ENCODE results near the gene CCDC90B. TPM values are rescaled to one million over a fixed set of nuclear protein-coding genes. Genes with fewer than 3 reads are reported as not detected.

CCDC90B gene
- total and polyA plus RNA-seq, 2 of the 13 experiments (the other 11 are each of a cell fraction or from before 2014, with no cell fraction given) = 17.1 to 46.1 TPM

- TF ChIP-seq ZNF407 (CRISPR knock-in tag; IDR thresholded peaks at IDR 0.05; ENCODE audit: not compliant biosample characterization) (no peak), TOE1 (CRISPR knock-in tag; IDR thresholded peaks at IDR 0.05) (no peak), ZGPAT (CRISPR knock-in tag; IDR thresholded peaks at IDR 0.05) (peak; percentile 45; the same call in 1 of the 2 replicates), NFIC (IDR thresholded peaks at IDR 0.05; ENCODE audit: low read length) (peak; percentile 17; the same call in 1 of the 2 replicates), GFI1 (CRISPR knock-in tag; IDR thresholded peaks at IDR 0.05; ENCODE audit: borderline replicate concordance) (peak; percentile 35; the same call in 1 of the 2 replicates), RARA (CRISPR knock-in tag; IDR thresholded peaks at IDR 0.05) (peak; percentile 79), ARID5B (CRISPR knock-in tag; IDR thresholded peaks at IDR 0.05) (peak; percentile 75), MLX (CRISPR knock-in tag; IDR thresholded peaks at IDR 0.05) (0 out of 2 replicates have a peak, but pooled peaks have one; percentile 17), SOX6 (IDR thresholded peaks at IDR 0.05) (no peak), SOX6 (CRISPR knock-in tag; IDR thresholded peaks at IDR 0.05) (peak; percentile 36; the same call in 1 of the 2 replicates), SNRNP70 (IDR thresholded peaks at IDR 0.05; ENCODE audit: low read depth, low read length) (no peak), GATAD2A (CRISPR knock-in tag; IDR thresholded peaks at IDR 0.05) (peak; percentile 73; the same call in 1 of the 2 replicates), FOXK1 (CRISPR knock-in tag; IDR thresholded peaks at IDR 0.05; ENCODE audit: borderline replicate concordance, low read depth) (peak; percentile 67; the same call in 1 of the 2 replicates), SATB2 (CRISPR knock-in tag; IDR thresholded peaks at IDR 0.05) (no peak), ELF3 (CRISPR knock-in tag; IDR thresholded peaks at IDR 0.05) (0 out of 2 replicates have a peak, but pooled peaks have one; percentile 12), KAT8 (CRISPR knock-in tag; IDR thresholded peaks at IDR 0.05) (0 out of 2 replicates have a peak, but pooled peaks have one; percentile 37)
Measured at GRCh38 chr11:83256602-83257340, 29.4 kb downstream of the CCDC90B start (continued).

All from HepG2 (cell line).